HG02973 (cell line): ENCODE data around the gene CETP.
"Not testable (repeated sequence)": the region's sequence is repeated elsewhere in the genome, so short reads cannot be mapped to it uniquely, and the experiment has no call there.

Experiments used
- ATAC-seq: cut with Tn5 transposase; IDR thresholded peaks from one replicate; pipeline ENCODE4 v1.9.1; 2021; ENCODE audit warnings: moderate library complexity; ENCODE audit not compliant: unreplicated experiment

CETP gene

GRCh38 chr16:56953006-56953405, 8.7 kb upstream of the CETP start:
- ATAC-seq: no peak

- ATAC-seq: no peak
Observed at GRCh38 chr16:56956076-56956475, 5.7 kb upstream of the CETP start.

- ATAC-seq: no peak
Observed at GRCh38 chr16:56956756-56957155, 5.0 kb upstream of the CETP start.

GRCh38 chr16:56960681-56961281, 969 bp upstream of the CETP start:
- ATAC-seq: no peak

GRCh38 chr16:56961386-56961785, 364 bp upstream of the CETP start:
- ATAC-seq: no peak

GRCh38 chr16:56964243-56965148, 2.7 kb downstream of the CETP start:
- peak; percentile 59 for ATAC-seq

- no peak for ATAC-seq
Observed at GRCh38 chr16:56965149-56966092, 3.7 kb downstream of the CETP start.

- no peak for ATAC-seq
Observed at GRCh38 chr16:56966093-56966475, 4.3 kb downstream of the CETP start.

GRCh38 chr16:56967733-56968132, 6.0 kb downstream of the CETP start:
- ATAC-seq: no peak

- no peak for ATAC-seq
Observed at GRCh38 chr16:56969769-56970168, 8.0 kb downstream of the CETP start.

GRCh38 chr16:56970934-56971767, 9.4 kb downstream of the CETP start:
- ATAC-seq: peak; percentile 71

- no peak for ATAC-seq
Observed at GRCh38 chr16:56971768-56972043, 10.0 kb downstream of the CETP start.

GRCh38 chr16:56972403-56973293, 10.9 kb downstream of the CETP start:
- ATAC-seq: no peak

- ATAC-seq: no peak
Observed at GRCh38 chr16:56973294-56973689, 11.5 kb downstream of the CETP start.

GRCh38 chr16:56973899-56974298, 12.1 kb downstream of the CETP start:
- not testable (repeated sequence) for ATAC-seq

GRCh38 chr16:56974549-56975300, 13.0 kb downstream of the CETP start:
- ATAC-seq: no peak

GRCh38 chr16:56975714-56976113, 14.0 kb downstream of the CETP start:
- no peak for ATAC-seq

- no peak for ATAC-seq
Observed at GRCh38 chr16:56977216-56977615, 15.5 kb downstream of the CETP start.
